HepG2 (cell line): ENCODE data around the gene RAD50. TPM values are rescaled to one million over a fixed set of nuclear protein-coding genes. Genes with fewer than 3 reads are reported as not detected.

Source experiments
- ARID5B ChIP-seq: IDR thresholded peaks from 2 replicates; pipeline ENCODE4 v1.4.0; 2020; ENCODE audit warnings: mild to moderate bottlenecking, missing genetic modification reagents
- HNRNPUL1 ChIP-seq: fragments of 200-400 bp; formaldehyde crosslinking; IDR thresholded peaks from 2 replicates; pipeline ENCODE4 v1.6.1; 2017; ENCODE audit warnings: low read depth, mild to moderate bottlenecking, low read length, moderate library complexity
- SNAI1 ChIP-seq: sonication (generic); formaldehyde crosslinking; IDR thresholded peaks from 2 replicates; pipeline ENCODE4 v1.5.0; 2020; ENCODE audit warnings: mild to moderate bottlenecking, missing genetic modification reagents, borderline replicate concordance
- ZNF432 ChIP-seq: sonication (generic); formaldehyde crosslinking; IDR thresholded peaks from 2 replicates; pipeline ENCODE4 v1.5.0; 2020; ENCODE audit warnings: missing genetic modification reagents, mild to moderate bottlenecking, borderline replicate concordance
- ZNF556 ChIP-seq: sonication (generic); formaldehyde crosslinking; IDR thresholded peaks from 2 replicates; pipeline ENCODE4 v1.4.0; 2020; ENCODE audit warnings: mild to moderate bottlenecking, missing genetic modification reagents, borderline replicate concordance
- ZNF710 ChIP-seq: sonication (generic); formaldehyde crosslinking; IDR thresholded peaks from 2 replicates; pipeline ENCODE4 v1.5.0; 2020; ENCODE audit warnings: mild to moderate bottlenecking, missing genetic modification reagents, borderline replicate concordance
- polyA plus RNA-seq, 8 experiments: library from polyadenylated mRNA; depleted of rRNA in 3 of 8; stranded (reverse) in 7 of 8; unstranded in 1 of 8; fragments of >200 nt; fragmentation: Illumina TruSeq in 4 of 8; extraction: Trizol in 4 of 8; gene quantifications; 2 replicates each; pipeline versions ENCODE4 v1.2.1 to v1.2.3, GENCODE V29; 2011 to 2016; ENCODE audit warnings: low read depth in 4 of 8, missing spikeins in 1 of 8, mixed read lengths in 1 of 8; ENCODE audit not compliant: insufficient read depth in 1 of 8
- total RNA-seq, 5 experiments: library from RNA; depleted of rRNA; stranded (reverse); fragments of >200 nt; fragmentation: Illumina TruSeq; extraction: Trizol; gene quantifications; 2 replicates each; pipeline ENCODE4 v1.2.3, GENCODE V29; 2016; ENCODE audit warnings: low read depth in 1 of 5
- TF ChIP-seq, protein P1 (sequence below): sonication (generic); formaldehyde crosslinking; IDR thresholded peaks from 2 replicates; pipeline ENCODE4 v1.4.0; 2020; ENCODE audit warnings: mild to moderate bottlenecking, missing genetic modification reagents

The RAD50 gene
- total and polyA plus RNA-seq, 2 of the 13 experiments (the other 11 are each of a cell fraction or from before 2014, with no cell fraction given): 19.2 to 23.4 TPM

GRCh38 chr5:132648355-132648754, 91.6 kb downstream of the RAD50 start (continued):
- TF ChIP-seq SNAI1 (CRISPR knock-in tag): no peak
- no peak for TF ChIP-seq HNRNPUL1
- no peak for TF ChIP-seq ZNF556 (CRISPR knock-in tag)
- TF ChIP-seq ZNF710 (CRISPR knock-in tag): no peak
- TF ChIP-seq, protein P1, sequence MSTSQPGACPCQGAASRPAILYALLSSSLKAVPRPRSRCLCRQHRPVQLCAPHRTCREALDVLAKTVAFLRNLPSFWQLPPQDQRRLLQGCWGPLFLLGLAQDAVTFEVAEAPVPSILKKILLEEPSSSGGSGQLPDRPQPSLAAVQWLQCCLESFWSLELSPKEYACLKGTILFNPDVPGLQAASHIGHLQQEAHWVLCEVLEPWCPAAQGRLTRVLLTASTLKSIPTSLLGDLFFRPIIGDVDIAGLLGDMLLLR (CRISPR knock-in tag): no peak
- no peak for TF ChIP-seq ZNF432 (CRISPR knock-in tag)
- no peak for TF ChIP-seq ARID5B
- TF ChIP-seq, all 625 proteins: peak for 0
